Duodenal mucosa (tissue), 2 donors: Measurements from ENCODE around the gene PDE11A.

Experiments
- H3K27ac ChIP-seq: one replicate; pipeline ENCODE4 v1.7.0; 2013; ENCODE audit warnings: low read depth, low read length
- H3K27me3 ChIP-seq, 2 donors: one replicate each; pipeline ENCODE4 v1.7.0; 2013; ENCODE audit warnings: low read length in 2 of 2, control low read depth in 1 of 2; ENCODE audit not compliant: insufficient read depth in 2 of 2, control insufficient read depth in 1 of 2
- H3K36me3 ChIP-seq, 2 donors: one replicate each; pipeline ENCODE4 v1.7.0; 2013; ENCODE audit warnings: low read length in 2 of 2, control low read depth in 1 of 2; ENCODE audit not compliant: insufficient read depth in 2 of 2, control insufficient read depth in 1 of 2
- H3K4me1 ChIP-seq, 2 donors: one replicate each; pipeline ENCODE4 v1.7.0; 2013; ENCODE audit warnings: low read length in 2 of 2, control low read depth in 1 of 2; ENCODE audit not compliant: insufficient read depth in 2 of 2, control insufficient read depth in 1 of 2
- H3K4me3 ChIP-seq, 2 donors: one replicate each; pipeline ENCODE4 v1.7.0; 2013; ENCODE audit warnings: low read length in 2 of 2, low read depth in 1 of 2
- H3K9ac ChIP-seq, 2 donors: one replicate each; pipeline ENCODE4 v1.7.0; 2013; ENCODE audit warnings: low read length in 2 of 2, low read depth in 1 of 2
- H3K9me3 ChIP-seq, 2 donors: one replicate each; pipeline ENCODE4 v1.7.0; 2013; ENCODE audit warnings: low read length in 2 of 2, control low read depth in 1 of 2; ENCODE audit not compliant: control insufficient read depth in 1 of 2

PDE11A gene

GRCh38 chr2:177876950-177877349 is 195.6 kb downstream of the PDE11A start:
- Histone ChIP-seq H3K4me3 (no peak overlapping the region), H3K4me1 (no peaks in the 10 kb centered on the region), H3K36me3 (no peaks in the 10 kb centered on the region), H3K9ac (no peak overlapping the region), H3K27me3 (no peaks in the 10 kb centered on the region), H3K9me3 (no peaks in the 10 kb centered on the region), H3K27ac (no peak overlapping the region)

GRCh38 chr2:177874686-177875085 is 197.9 kb downstream of the PDE11A start:
- no peaks in the 10 kb centered on the region for H3K36me3 ChIP-seq
- no peaks in the 10 kb centered on the region for H3K9me3 ChIP-seq
- no peak overlapping the region for H3K4me3 ChIP-seq
- H3K9ac ChIP-seq = no peak overlapping the region
- H3K27ac ChIP-seq = no peak overlapping the region
- H3K4me1 ChIP-seq = no peaks in the 10 kb centered on the region
- no peaks in the 10 kb centered on the region for H3K27me3 ChIP-seq

GRCh38 chr2:177873915-177874314 is 198.7 kb downstream of the PDE11A start:
- Histone ChIP-seq H3K36me3 (no peaks in the 10 kb centered on the region), H3K4me1 (no peaks in the 10 kb centered on the region), H3K9ac (no peak overlapping the region), H3K4me3 (no peak overlapping the region), H3K27ac (no peak overlapping the region), H3K9me3 (no peaks in the 10 kb centered on the region), H3K27me3 (no peaks in the 10 kb centered on the region)

GRCh38 chr2:177872286-177872685 is 200.3 kb downstream of the PDE11A start:
- Histone ChIP-seq H3K27ac (no peak overlapping the region), H3K27me3 (no peaks in the 10 kb centered on the region), H3K36me3 (no peaks in the 10 kb centered on the region), H3K4me3 (no peak overlapping the region), H3K4me1 (no peaks in the 10 kb centered on the region), H3K9me3 (no peaks in the 10 kb centered on the region), H3K9ac (no peak overlapping the region)

- H3K27ac ChIP-seq = no peak overlapping the region
- H3K9ac ChIP-seq = no peak overlapping the region
- H3K27me3 ChIP-seq = no peaks in the 10 kb centered on the region
Measured at GRCh38 chr2:177869912-177870311, 202.7 kb downstream of the PDE11A start.

GRCh38 chr2:177869209-177869608 is 203.4 kb downstream of the PDE11A start:
- H3K36me3 ChIP-seq = no peaks in the 10 kb centered on the region
- no peak overlapping the region for H3K27ac ChIP-seq

More at GRCh38 chr2:177869912-177870311, 202.7 kb downstream of the PDE11A start:
- Histone ChIP-seq H3K4me1 (no peaks in the 10 kb centered on the region), H3K9me3 (no peaks in the 10 kb centered on the region), H3K36me3 (no peaks in the 10 kb centered on the region), H3K4me3 (no peak overlapping the region)

GRCh38 chr2:177868806-177869205 is 203.8 kb downstream of the PDE11A start:
- H3K27ac ChIP-seq = no peak overlapping the region

More at GRCh38 chr2:177869209-177869608, 203.4 kb downstream of the PDE11A start:
- Histone ChIP-seq H3K9me3 (no peaks in the 10 kb centered on the region), H3K27me3 (no peaks in the 10 kb centered on the region), H3K9ac (no peak overlapping the region), H3K4me3 (no peak overlapping the region), H3K4me1 (no peaks in the 10 kb centered on the region)

GRCh38 chr2:177857538-177857937 is 215.0 kb downstream of the PDE11A start:
- Histone ChIP-seq H3K9ac (no peak overlapping the region), H3K4me3 (no peak overlapping the region), H3K36me3 (no peaks in the 10 kb centered on the region), H3K9me3 (no peaks in the 10 kb centered on the region), H3K27me3 (no peaks in the 10 kb centered on the region), H3K4me1 (no peaks in the 10 kb centered on the region), H3K27ac (no peak overlapping the region)

More at GRCh38 chr2:177868806-177869205, 203.8 kb downstream of the PDE11A start:
- H3K36me3 ChIP-seq = no peaks in the 10 kb centered on the region
- H3K4me3 ChIP-seq = no peak overlapping the region
- no peak overlapping the region for H3K9ac ChIP-seq
- no peaks in the 10 kb centered on the region for H3K4me1 ChIP-seq
- no peaks in the 10 kb centered on the region for H3K9me3 ChIP-seq
- H3K27me3 ChIP-seq = no peaks in the 10 kb centered on the region

- H3K36me3 ChIP-seq = no peaks in the 10 kb centered on the region
- H3K4me3 ChIP-seq = no peak overlapping the region
- H3K9me3 ChIP-seq = no peaks in the 10 kb centered on the region
- no peaks in the 10 kb centered on the region for H3K27me3 ChIP-seq
- no peak overlapping the region for H3K27ac ChIP-seq
- no peaks in the 10 kb centered on the region for H3K4me1 ChIP-seq
- H3K9ac ChIP-seq = no peak overlapping the region
Measured at GRCh38 chr2:177852389-177852788, 220.2 kb downstream of the PDE11A start.

- no peaks in the 10 kb centered on the region for H3K27me3 ChIP-seq
- H3K27ac ChIP-seq = no peak overlapping the region
- no peaks in the 10 kb centered on the region for H3K9me3 ChIP-seq
- H3K4me3 ChIP-seq = no peak overlapping the region
- no peaks in the 10 kb centered on the region for H3K36me3 ChIP-seq
- H3K9ac ChIP-seq = no peak overlapping the region
- peaks cover 6 to 10% of the 10 kb centered on the region in 2 donors for H3K4me1 ChIP-seq
Measured at GRCh38 chr2:177843188-177843587, 229.4 kb downstream of the PDE11A start.

- no peak overlapping the region for H3K27ac ChIP-seq
- H3K9me3 ChIP-seq = peaks cover 0 to 5% of the 10 kb centered on the region in 2 donors
- no peaks in the 10 kb centered on the region for H3K27me3 ChIP-seq
- H3K4me3 ChIP-seq = no peak overlapping the region
- H3K36me3 ChIP-seq = no peaks in the 10 kb centered on the region
- H3K9ac ChIP-seq = no peak overlapping the region
- peaks cover 6 to 10% of the 10 kb centered on the region in 2 donors for H3K4me1 ChIP-seq
Measured at GRCh38 chr2:177842243-177842642, 230.3 kb downstream of the PDE11A start.
